Measurements from ENCODE around the gene VRK1. TPM values are rescaled to one million over a fixed set of nuclear protein-coding genes. Genes with fewer than 3 reads are reported as not detected.
"Not testable (repeated sequence)": the region's sequence is repeated elsewhere in the genome, so short reads cannot be mapped to it uniquely, and the experiment has no call there.

The VRK1 gene
- total RNA-seq, 2 experiments from 2014 or later: 71.1 to 76.5 TPM

DNA sequence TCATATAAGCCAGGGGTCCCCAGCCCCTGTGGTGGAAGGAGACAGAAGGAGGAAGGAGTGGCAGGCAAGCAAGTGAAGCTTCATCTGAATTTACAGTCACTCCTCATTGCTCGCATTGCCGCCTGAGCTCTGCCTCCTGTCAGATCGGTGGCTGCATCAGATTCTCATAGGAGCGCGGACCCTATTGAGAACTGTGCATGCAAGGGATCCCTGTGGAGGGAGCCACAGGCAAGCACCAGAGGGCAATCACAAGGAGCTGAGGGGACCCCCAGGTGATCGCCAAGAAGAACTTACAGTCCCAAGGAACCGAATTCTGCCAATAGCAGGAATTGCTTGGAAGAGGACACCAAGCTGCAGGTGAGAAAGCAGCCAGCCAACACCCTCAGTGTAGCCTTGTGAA lies 33.2 kb upstream of the VRK1 start:
- Mint-ChIP-seq H3K27me3 (ENCODE audit: low read depth) (peaks cover 12% of the 10 kb centered on the region), H3K4me1 (ENCODE audit: low read depth) (no peaks in the 10 kb centered on the region), H3K4me3 (no peak overlapping the region), H3K36me3 (ENCODE audit: low read depth) (no peaks in the 10 kb centered on the region), H3K9me3 (ENCODE audit: insufficient read depth) (no peaks in the 10 kb centered on the region), H3K27ac (no peak overlapping the region)
- CTCF ChIA-PET: no interaction called here
- DNase-seq (no peak), ATAC-seq (no peak)
- POLR2A ChIA-PET: no interaction called here

GRCh38 chr14:96765205-96765604 lies 32.0 kb upstream of the VRK1 start:
- H3K4me1 Mint-ChIP-seq (ENCODE audit: low read depth); ATAC-seq; POLR2A ChIA-PET: not testable (repeated sequence)

GRCh38 chr14:96772929-96773328 lies 24.3 kb upstream of the VRK1 start:
- DNase-seq (no peak), ATAC-seq (no peak)
- no peak overlapping the region for H3K4me3 Mint-ChIP-seq
- no peaks in the 10 kb centered on the region for H3K9me3 Mint-ChIP-seq (ENCODE audit: insufficient read depth)
- no peaks in the 10 kb centered on the region for H3K4me1 Mint-ChIP-seq (ENCODE audit: low read depth)
- no peaks in the 10 kb centered on the region for H3K36me3 Mint-ChIP-seq (ENCODE audit: low read depth)
- CTCF ChIA-PET: interaction anchor here (0.6 kb wide), 1 partner anchor 24 kb away, joined by 3 read pairs; no protein-coding TSS in a partner anchor
- POLR2A ChIA-PET: interaction anchor here (0.6 to 1.0 kb wide), 2 partner anchors 24 to 52 kb away, joined by 3 read pairs; partner anchors contain the start of gene VRK1
- H3K27ac Mint-ChIP-seq: no peak overlapping the region
- peaks cover 3% of the 10 kb centered on the region for H3K27me3 Mint-ChIP-seq (ENCODE audit: low read depth)

More at GRCh38 chr14:96765205-96765604, 32.0 kb upstream of the VRK1 start:
- H3K27me3 Mint-ChIP-seq (ENCODE audit: low read depth); CTCF ChIA-PET; H3K27ac Mint-ChIP-seq; H3K9me3 Mint-ChIP-seq (ENCODE audit: insufficient read depth); H3K4me3 Mint-ChIP-seq; DNase-seq; H3K36me3 Mint-ChIP-seq (ENCODE audit: low read depth): not testable (repeated sequence)

GRCh38 chr14:96776791-96777190 lies 20.4 kb upstream of the VRK1 start:
- CTCF ChIA-PET: no interaction called here
- Mint-ChIP-seq H3K4me1 (ENCODE audit: low read depth) (no peaks in the 10 kb centered on the region), H3K9me3 (ENCODE audit: insufficient read depth) (no peaks in the 10 kb centered on the region), H3K36me3 (ENCODE audit: low read depth) (no peaks in the 10 kb centered on the region), H3K27me3 (ENCODE audit: low read depth) (peaks cover 4% of the 10 kb centered on the region), H3K27ac (no peak overlapping the region), H3K4me3 (no peak overlapping the region)
- POLR2A ChIA-PET: no interaction called here
- DNase-seq (no peak), ATAC-seq (no peak)

GRCh38 chr14:96780500-96780899 lies 16.7 kb upstream of the VRK1 start:
- ChIA-PET CTCF (no interaction called here), POLR2A (no interaction called here)
- Mint-ChIP-seq H3K4me3 (no peak overlapping the region), H3K9me3 (ENCODE audit: insufficient read depth) (no peaks in the 10 kb centered on the region), H3K4me1 (ENCODE audit: low read depth) (no peaks in the 10 kb centered on the region), H3K36me3 (ENCODE audit: low read depth) (no peaks in the 10 kb centered on the region), H3K27me3 (ENCODE audit: low read depth) (peaks cover 18% of the 10 kb centered on the region), H3K27ac (no peak overlapping the region)
- DNase-seq (no peak), ATAC-seq (no peak)

DNA sequence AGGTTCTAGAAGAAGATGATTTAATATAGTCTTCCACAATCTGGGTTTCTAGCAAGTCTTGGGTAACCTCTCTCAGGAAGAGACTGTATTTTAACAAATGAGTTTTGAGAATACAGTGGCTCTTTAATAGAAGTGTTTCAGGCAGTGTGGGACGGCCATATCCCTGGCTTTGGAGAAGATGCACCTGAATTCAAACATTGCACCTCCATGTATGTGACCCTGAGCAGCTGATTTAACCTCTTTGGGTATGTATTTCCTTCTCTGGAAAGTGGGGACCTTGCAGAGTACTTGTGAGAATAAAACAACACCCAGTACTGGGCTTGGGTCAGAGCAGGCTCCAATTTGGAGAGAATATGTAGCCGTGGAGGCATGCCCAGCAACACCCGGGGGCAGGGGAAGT lies 15.8 kb upstream of the VRK1 start:
- no peak for DNase-seq
- H3K4me3 Mint-ChIP-seq: no peak overlapping the region
- ChIA-PET POLR2A (no interaction called here), CTCF (no interaction called here)
- H3K27ac Mint-ChIP-seq: no peak overlapping the region
- ATAC-seq: no peak
- H3K4me1 Mint-ChIP-seq (ENCODE audit: low read depth): no peaks in the 10 kb centered on the region
- no peaks in the 10 kb centered on the region for H3K9me3 Mint-ChIP-seq (ENCODE audit: insufficient read depth)
- H3K36me3 Mint-ChIP-seq (ENCODE audit: low read depth): no peaks in the 10 kb centered on the region
- H3K27me3 Mint-ChIP-seq (ENCODE audit: low read depth): peaks cover 26% of the 10 kb centered on the region

DNA sequence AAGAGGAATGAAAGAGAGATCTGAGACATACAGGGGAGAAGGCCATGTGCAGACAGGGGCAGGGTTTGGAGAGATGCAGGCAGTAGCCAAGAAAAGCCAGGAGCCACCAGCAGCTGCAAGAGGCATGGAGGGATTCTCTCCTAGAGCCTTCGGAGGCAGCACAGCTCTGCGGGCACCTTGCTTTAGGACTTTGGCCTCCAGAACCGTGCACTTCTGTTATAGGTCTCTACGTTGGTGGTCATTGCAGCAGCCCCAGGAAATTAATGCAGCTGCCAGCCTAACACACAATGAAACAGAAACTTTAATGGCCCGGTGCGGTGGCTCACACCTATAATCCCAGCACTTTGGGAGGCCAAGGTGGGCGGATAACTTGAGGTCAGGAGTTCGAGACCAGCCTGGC lies 14.7 kb upstream of the VRK1 start:
- POLR2A ChIA-PET: no interaction called here
- Mint-ChIP-seq H3K27ac (no peak overlapping the region), H3K27me3 (ENCODE audit: low read depth) (peaks cover 26% of the 10 kb centered on the region)

GRCh38 chr14:96783043-96783914 lies 13.9 kb upstream of the VRK1 start:
- Mint-ChIP-seq H3K9me3 (ENCODE audit: insufficient read depth) (no peaks in the 10 kb centered on the region), H3K4me3 (no peak overlapping the region), H3K27me3 (ENCODE audit: low read depth) (peaks cover 25% of the 10 kb centered on the region), H3K4me1 (ENCODE audit: low read depth) (no peaks in the 10 kb centered on the region), H3K36me3 (ENCODE audit: low read depth) (no peaks in the 10 kb centered on the region), H3K27ac (no peak overlapping the region)
- ChIA-PET POLR2A (no interaction called here), CTCF (no interaction called here)
- ATAC-seq (no peak), DNase-seq (no peak)

More for the DNA sequence above, 14.7 kb upstream of the VRK1 start:
- Mint-ChIP-seq H3K4me1 (ENCODE audit: low read depth) (no peaks in the 10 kb centered on the region), H3K4me3 (no peak overlapping the region), H3K9me3 (ENCODE audit: insufficient read depth) (no peaks in the 10 kb centered on the region), H3K36me3 (ENCODE audit: low read depth) (no peaks in the 10 kb centered on the region)
- DNase-seq: no peak
- CTCF ChIA-PET: no interaction called here
- ATAC-seq: no peak

DNA sequence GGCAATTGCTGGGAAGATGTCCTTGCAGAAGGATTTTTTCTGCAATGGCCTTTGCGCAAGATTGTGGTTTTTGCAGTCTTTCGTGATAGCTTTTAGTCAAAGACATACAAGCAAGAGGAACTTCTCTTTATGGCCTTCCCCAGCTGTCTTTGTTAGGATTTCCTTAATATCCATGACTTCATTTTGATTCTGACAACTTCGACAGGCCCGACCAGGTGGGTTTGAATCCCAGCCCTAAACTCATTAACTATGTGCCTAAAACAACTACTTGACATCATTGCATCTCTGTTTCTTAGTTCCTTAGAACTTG lies 13.3 kb upstream of the VRK1 start:
- H3K9me3 Mint-ChIP-seq (ENCODE audit: insufficient read depth): no peaks in the 10 kb centered on the region
- ATAC-seq (no peak), DNase-seq (no peak)
- H3K27me3 Mint-ChIP-seq (ENCODE audit: low read depth): peaks cover 26% of the 10 kb centered on the region
- ChIA-PET POLR2A (no interaction called here), CTCF (no interaction called here)
- no peaks in the 10 kb centered on the region for H3K36me3 Mint-ChIP-seq (ENCODE audit: low read depth)
- H3K27ac Mint-ChIP-seq: no peak overlapping the region
- H3K4me1 Mint-ChIP-seq (ENCODE audit: low read depth): no peaks in the 10 kb centered on the region
- no peak overlapping the region for H3K4me3 Mint-ChIP-seq

- ATAC-seq (no peak), DNase-seq (no peak)
- CTCF ChIA-PET: no interaction called here
- no peak overlapping the region for H3K27ac Mint-ChIP-seq
- H3K36me3 Mint-ChIP-seq (ENCODE audit: low read depth): no peaks in the 10 kb centered on the region
- peaks cover 17% of the 10 kb centered on the region for H3K27me3 Mint-ChIP-seq (ENCODE audit: low read depth)
- peaks cover 3% of the 10 kb centered on the region for H3K4me1 Mint-ChIP-seq (ENCODE audit: low read depth)
- no peak overlapping the region for H3K4me3 Mint-ChIP-seq
- H3K9me3 Mint-ChIP-seq (ENCODE audit: insufficient read depth): no peaks in the 10 kb centered on the region
- POLR2A ChIA-PET: no interaction called here
These were observed 7.0 kb upstream of the VRK1 start for GRCh38 chr14:96790186-96790585.

DNA sequence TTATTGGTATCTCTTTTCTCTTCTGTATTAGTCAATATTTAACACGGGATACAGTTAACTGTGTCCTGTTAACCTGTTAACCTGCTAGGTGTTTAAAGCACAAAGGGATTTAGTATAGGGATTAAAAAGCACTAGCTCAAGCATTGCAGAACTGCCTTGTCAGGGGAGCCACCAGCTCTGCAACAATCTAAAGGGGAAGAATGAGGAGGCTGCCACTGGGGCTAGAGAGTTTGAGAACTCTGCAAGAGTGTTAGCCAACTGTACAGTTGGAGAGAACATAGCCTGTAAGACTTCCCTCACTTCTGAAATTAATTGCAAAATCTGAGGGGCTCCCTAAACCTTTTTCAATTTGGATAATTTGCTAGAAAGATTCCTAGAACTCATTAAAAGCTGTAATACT lies 6.5 kb upstream of the VRK1 start:
- POLR2A ChIA-PET: no interaction called here
- DNase-seq: no peak
- Mint-ChIP-seq H3K36me3 (ENCODE audit: low read depth) (no peaks in the 10 kb centered on the region), H3K4me3 (no peak overlapping the region), H3K9me3 (ENCODE audit: insufficient read depth) (no peaks in the 10 kb centered on the region), H3K27me3 (ENCODE audit: low read depth) (peaks cover 13% of the 10 kb centered on the region), H3K4me1 (ENCODE audit: low read depth) (peaks cover 3% of the 10 kb centered on the region), H3K27ac (no peak overlapping the region)
- CTCF ChIA-PET: no interaction called here
- ATAC-seq: no peak

DNA sequence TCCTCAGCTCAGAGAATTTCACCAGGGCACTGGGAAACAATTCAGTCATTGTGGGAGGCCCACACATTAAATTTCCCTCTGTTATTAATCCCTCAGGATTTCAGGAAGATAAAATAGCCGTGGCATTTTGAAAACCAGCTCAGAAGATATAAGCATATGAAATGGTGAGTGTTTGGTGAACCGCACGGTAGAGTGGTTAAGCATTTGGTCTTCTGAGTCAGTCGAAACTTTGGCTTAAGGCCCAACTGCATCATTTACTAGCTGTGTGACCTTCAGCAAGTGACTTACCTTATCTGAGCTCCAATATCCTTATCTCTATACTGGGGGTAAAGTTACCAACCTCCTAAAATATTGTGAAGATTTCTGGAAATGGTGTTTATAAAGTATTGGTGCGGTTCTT lies 5.2 kb upstream of the VRK1 start:
- Mint-ChIP-seq H3K27ac (no peak overlapping the region), H3K4me1 (ENCODE audit: low read depth) (peaks cover 6% of the 10 kb centered on the region), H3K36me3 (ENCODE audit: low read depth) (no peaks in the 10 kb centered on the region), H3K27me3 (ENCODE audit: low read depth) (peaks cover 7% of the 10 kb centered on the region), H3K9me3 (ENCODE audit: insufficient read depth) (no peaks in the 10 kb centered on the region), H3K4me3 (no peak overlapping the region)
- no peak for ATAC-seq
- no peak for DNase-seq
- ChIA-PET POLR2A (no interaction called here), CTCF (interaction anchor here (0.8 kb wide), 1 partner anchor 61 kb away, joined by 3 read pairs; no protein-coding TSS in a partner anchor)

- Mint-ChIP-seq H3K27me3 (ENCODE audit: low read depth) (peaks cover 7% of the 10 kb centered on the region), H3K9me3 (ENCODE audit: insufficient read depth) (no peaks in the 10 kb centered on the region), H3K4me3 (no peak overlapping the region), H3K4me1 (ENCODE audit: low read depth) (peaks cover 6% of the 10 kb centered on the region), H3K36me3 (ENCODE audit: low read depth) (no peaks in the 10 kb centered on the region), H3K27ac (no peak overlapping the region)
- ATAC-seq: no peak
- DNase-seq: no peak
- POLR2A ChIA-PET: no interaction called here
- CTCF ChIA-PET: no interaction called here
These were observed 4.6 kb upstream of the VRK1 start for GRCh38 chr14:96792591-96792990.

All from activated CD8-positive, alpha-beta T cell treated with anti-CD3 and anti-CD28 coated beads, Interleukin-2, amount 10 ng/mL, durations not matched to agents 7 days and 5 days (primary cell).